Endometrial microvascular endothelial cells (primary cell): ENCODE results near the gene SIDT2. TPM values are rescaled to one million over a fixed set of nuclear protein-coding genes. Genes with fewer than 3 reads are reported as not detected.
"Not testable (repeated sequence)": the region's sequence is repeated elsewhere in the genome, so short reads cannot be mapped to it uniquely, and the experiment has no call there.

ENCODE experiments used
- in situ Hi-C: cut with HindIII; loops from 2 replicates; pipeline ENCODE4 v1.10.0; 2017; ENCODE audit warnings: low sequenced_read_pairs, low pct_unique_long_range_greater_than_20kb; ENCODE audit errors: inconsistent ontology term
- total RNA-seq: library from RNA; depleted of rRNA; stranded (reverse); fragments of >200 nt; gene quantifications from one replicate; pipeline ENCODE4 v1.2.3, GENCODE V29; 2015; ENCODE audit errors: inconsistent ontology term

The SIDT2 gene
- total RNA-seq, 1 donor from 2014 or later, result 17.9 TPM

GRCh38 chr11:117170210-117170609, 8.3 kb upstream of the SIDT2 start:
- in situ Hi-C loops, result loop anchor here (10.0 kb wide), 1 partner anchor 55 kb away; no protein-coding TSS in a partner anchor

- in situ Hi-C loops, result loop anchor here (10.0 kb wide), 1 partner anchor 54 kb away; no protein-coding TSS in a partner anchor
Measured at GRCh38 chr11:117171007-117171403, 7.5 kb upstream of the SIDT2 start.

GRCh38 chr11:117171404-117172061, 7.0 kb upstream of the SIDT2 start:
- in situ Hi-C loops, result loop anchor here (10.0 kb wide), 1 partner anchor 53 kb away; no protein-coding TSS in a partner anchor

- in situ Hi-C loops, result loop anchor here (10.0 kb wide), 1 partner anchor 52 kb away; no protein-coding TSS in a partner anchor
Measured at GRCh38 chr11:117172724-117173421, 5.7 kb upstream of the SIDT2 start.

- in situ Hi-C loops, result loop anchor here (10.0 kb wide), 1 partner anchor 50 kb away; no protein-coding TSS in a partner anchor
Measured at GRCh38 chr11:117175104-117175503, 3.4 kb upstream of the SIDT2 start.

GRCh38 chr11:117175781-117176180, 2.8 kb upstream of the SIDT2 start:
- in situ Hi-C loops, result loop anchor here (10.0 kb wide), 1 partner anchor 49 kb away; no protein-coding TSS in a partner anchor

GRCh38 chr11:117176186-117176585, 2.4 kb upstream of the SIDT2 start:
- in situ Hi-C loops, result loop anchor here (10.0 kb wide), 1 partner anchor 49 kb away; no protein-coding TSS in a partner anchor

GRCh38 chr11:117177534-117178209, 871 bp upstream of the SIDT2 start:
- in situ Hi-C loops, result loop anchor here (10.0 kb wide), 1 partner anchor 47 kb away; no protein-coding TSS in a partner anchor

- in situ Hi-C loops, result loop anchor here (10.0 kb wide), 1 partner anchor 45 kb away; no protein-coding TSS in a partner anchor
Measured at GRCh38 chr11:117179048-117179999, 781 bp downstream of the SIDT2 start.

GRCh38 chr11:117180020-117180419, 1.5 kb downstream of the SIDT2 start:
- in situ Hi-C loops, result no loop called here

GRCh38 chr11:117180661-117181585, 2.4 kb downstream of the SIDT2 start:
- in situ Hi-C loops, result no loop called here

- in situ Hi-C loops, result no loop called here
Measured at GRCh38 chr11:117181586-117182550, 3.3 kb downstream of the SIDT2 start.

GRCh38 chr11:117182551-117182935, 4.0 kb downstream of the SIDT2 start:
- in situ Hi-C loops, result no loop called here

GRCh38 chr11:117183178-117183577, 4.6 kb downstream of the SIDT2 start:
- in situ Hi-C loops, result not testable (repeated sequence)

GRCh38 chr11:117183724-117184349, 5.3 kb downstream of the SIDT2 start:
- in situ Hi-C loops, result no loop called here
